NCI-H526 treated with DMSO at 0.1 percent for 48 hours (cell line): ENCODE data around the gene ADAMTSL4.

Experiments
- DNase-seq: peaks from one replicate; lab custom pipeline; 2025; lab: John Stamatoyannopoulos, UW

ADAMTSL4 gene

GRCh38 chr1:150548632-150549495 is at the start of gene ADAMTSL4:
ADAMTSL4 (plus strand) TSS chr1:150549408; CDS start chr1:150552289, 2,881 bp downstream.
- peak; percentile 72 for DNase-seq

- DNase-seq: no peak
These were observed 43.8 kb upstream of the ADAMTSL4 start for GRCh38 chr1:150505431-150505830.

GRCh38 chr1:150507912-150508864 is 41.0 kb upstream of the ADAMTSL4 start, which contains the start of gene ECM1:
ECM1 (plus strand) TSS chr1:150508109; CDS start chr1:150508210, 101 bp downstream.
- DNase-seq: no peak

- no peak for DNase-seq
These were observed 40.2 kb upstream of the ADAMTSL4 start for GRCh38 chr1:150508982-150509381.

GRCh38 chr1:150511551-150511950 is 37.7 kb upstream of the ADAMTSL4 start:
- no peak for DNase-seq

- DNase-seq: no peak
These were observed 37.1 kb upstream of the ADAMTSL4 start for GRCh38 chr1:150511985-150512660.

- DNase-seq: no peak
These were observed 36.4 kb upstream of the ADAMTSL4 start for GRCh38 chr1:150512846-150513245.

- no peak for DNase-seq
These were observed 35.8 kb upstream of the ADAMTSL4 start for GRCh38 chr1:150513351-150513791.

- no peak for DNase-seq
These were observed 34.9 kb upstream of the ADAMTSL4 start for GRCh38 chr1:150514260-150514659.

- no peak for DNase-seq
These were observed 34.3 kb upstream of the ADAMTSL4 start for GRCh38 chr1:150514913-150515327.

- peak; percentile 99 for DNase-seq
These were observed 33.7 kb upstream of the ADAMTSL4 start, which contains the start of gene FALEC for GRCh38 chr1:150515328-150516049. FALEC (plus strand) TSS chr1:150515752.

- DNase-seq: peak; percentile 99
These were observed 33.1 kb upstream of the ADAMTSL4 start for GRCh38 chr1:150516050-150516591.

GRCh38 chr1:150516616-150517015 is 32.6 kb upstream of the ADAMTSL4 start:
- peak; percentile 99 for DNase-seq

GRCh38 chr1:150521196-150521968 is 27.8 kb upstream of the ADAMTSL4 start:
- peak; percentile 63 for DNase-seq

GRCh38 chr1:150525348-150525747 is 23.9 kb upstream of the ADAMTSL4 start:
- no peak for DNase-seq

GRCh38 chr1:150528196-150528595 is 21.0 kb upstream of the ADAMTSL4 start:
- DNase-seq: no peak

GRCh38 chr1:150529017-150529416 is 20.2 kb upstream of the ADAMTSL4 start:
- no peak for DNase-seq

- no peak for DNase-seq
These were observed 18.6 kb upstream of the ADAMTSL4 start for GRCh38 chr1:150530491-150531159.

GRCh38 chr1:150532860-150533259 is 16.3 kb upstream of the ADAMTSL4 start:
- DNase-seq: no peak
